ENCODE data around the gene ACKR4. TPM values are rescaled to one million over a fixed set of nuclear protein-coding genes. Genes with fewer than 3 reads are reported as not detected.

ACKR4 gene
- total and polyA plus RNA-seq, 9 of the 15 experiments (the other 6 are each of a cell fraction or from before 2014, with no cell fraction given), result 0.04 to 0.06 TPM; not detected in 7

DNA sequence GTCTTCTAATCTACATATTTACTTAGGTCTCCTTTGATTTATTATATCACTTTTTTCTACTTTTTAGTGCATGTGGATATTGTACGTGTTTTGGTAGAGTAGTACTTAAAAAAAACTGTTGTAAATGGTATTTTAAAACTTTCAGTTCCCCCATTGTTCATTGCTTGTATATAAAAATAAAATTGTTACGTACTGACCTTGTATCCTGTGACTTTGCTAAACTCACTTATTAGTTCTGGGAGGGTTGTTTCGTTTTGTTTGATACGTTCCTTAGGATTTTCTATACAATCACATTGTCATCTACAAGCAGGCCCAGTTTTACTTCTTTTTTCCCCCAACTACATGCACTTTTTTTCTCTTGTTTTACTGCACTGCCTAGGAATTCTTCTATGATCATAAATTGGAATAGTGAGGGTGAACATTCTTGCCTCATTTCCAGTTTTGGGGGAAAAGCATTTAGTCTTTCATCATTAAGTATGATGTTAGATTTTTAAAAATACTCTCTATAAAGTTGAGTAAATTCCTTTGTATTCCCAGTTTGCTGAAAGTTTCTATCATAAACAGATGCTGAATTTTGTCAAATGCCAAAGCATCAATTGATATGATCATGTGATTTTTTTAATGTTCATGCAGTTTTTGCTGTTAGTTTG is 33.5 kb upstream of the ACKR4 start:
- H3K79me2 ChIP-seq (ENCODE audit: control insufficient read depth, insufficient read depth, low read length), result no peaks in the 10 kb centered on the region
- intact Hi-C loops (cut with micrococcal nuclease) (no loop called here), in situ Hi-C loops (cut with MboI) (no loop called here)
- H3K27me3 ChIP-seq (ENCODE audit: control insufficient read depth in 2 of 2, insufficient read depth in 2 of 2, low read length in 2 of 2), result no peaks in the 10 kb centered on the region
- H3K9me3 ChIP-seq (replicated peaks; ENCODE audit: control insufficient read depth, insufficient read depth, low read depth, low read length), result no peaks in the 10 kb centered on the region
- H3K27ac ChIP-seq (ENCODE audit: extremely low read depth, low read depth, low read length), result no peak overlapping the region
- no peaks in the 10 kb centered on the region; a peak in 1 of 5 replicates for H3K4me1 ChIP-seq (replicated peaks in 1 of 2; ENCODE audit: control insufficient read depth in 2 of 2, insufficient read depth in 2 of 2, low read length in 2 of 2)
- 64% methylated on average over 4 of the region's 4 CpGs for WGBS (ENCODE audit: insufficient coverage, low coverage, missing lambda C conversion rate)
- H3K9ac ChIP-seq (ENCODE audit: insufficient read depth in 1 of 2, low read depth in 2 of 2, low read length in 2 of 2), result no peak overlapping the region
- CTCF ChIA-PET (ENCODE audit: low intra/inter-chr PET ratio), result no interaction called here
- no peak overlapping the region for H3K4me3 ChIP-seq
- no TSS peak for BruUV-seq (replicated peaks)
- POLR2A ChIA-PET, result no interaction called here
- H2AFZ ChIP-seq (ENCODE audit: low read depth, low read length), result no peak overlapping the region
- H4K20me1 ChIP-seq (replicated peaks; ENCODE audit: control insufficient read depth, insufficient read depth, low read length), result no peaks in the 10 kb centered on the region
- FAIRE-seq (no peak), DNase-seq (ENCODE audit: extremely low read depth in 1 of 4, low spot score in 3 of 4) (no peak), ATAC-seq (no peak)
- H3K36me3 ChIP-seq (ENCODE audit: control insufficient read depth, insufficient read depth, low read length), result no peaks in the 10 kb centered on the region
- H3K4me2 ChIP-seq (ENCODE audit: insufficient read depth, low read length), result no peak overlapping the region
- no peaks in the 10 kb centered on the region for H3K9me1 ChIP-seq (ENCODE audit: control insufficient read depth, insufficient read depth, low read length)
- TF ChIP-seq XRCC5 (IDR thresholded peaks at IDR 0.05; ENCODE audit: low read depth, low read length) (no peak), STAT5B (CRISPR knock-in tag; IDR thresholded peaks at IDR 0.05) (no peak), VEZF1 (CRISPR knock-in tag; IDR thresholded peaks at IDR 0.05) (no peak), SIX5 (IDR thresholded peaks at IDR 0.05; ENCODE audit: borderline replicate concordance in 1 of 2, insufficient read depth in 1 of 2, low read depth in 1 of 2, low read length in 2 of 2) (no peak), ZNF143 (CRISPR knock-in tag; IDR thresholded peaks at IDR 0.05) (no peak), BRD4 (IDR thresholded peaks at IDR 0.05) (no peak), RBM17 (IDR thresholded peaks at IDR 0.05; ENCODE audit: borderline replicate concordance, low read depth, low read length) (no peak), ZNF699 (CRISPR knock-in tag; IDR thresholded peaks at IDR 0.05; ENCODE audit: insufficient replicate concordance) (no peak), ZNF316 (IDR thresholded peaks at IDR 0.05) (no peak), ZNF740 (CRISPR knock-in tag; IDR thresholded peaks at IDR 0.05) (no peak), ZNF740 (tag; IDR thresholded peaks at IDR 0.05) (no peak), ZNF280B (CRISPR knock-in tag; IDR thresholded peaks at IDR 0.05) (no peak), ZNF24 (IDR thresholded peaks at IDR 0.05) (no peak), SAP30 (IDR thresholded peaks at IDR 0.05; ENCODE audit: borderline replicate concordance, insufficient read depth, low read depth, low read length, poor library complexity, severe bottlenecking) (no peak), POLR2G (IDR thresholded peaks at IDR 0.05; ENCODE audit: low read depth, low read length) (no peak), RBM39 (optimal IDR thresholded peaks at IDR 0.05; ENCODE audit: low read depth, low read length) (no peak)

Measured in K562 (cell line).